Transverse colon (tissue), 4 donors: ENCODE results near the gene CFAP54. TPM values are rescaled to one million over a fixed set of nuclear protein-coding genes. Genes with fewer than 3 reads are reported as not detected.

Experiments used
- DNase-seq: peaks from one replicate; pipeline ENCODE4 v3.0.0-alpha.2; 2019
- H3K27ac ChIP-seq, 4 donors: fragments of 200-600 bp; sonication (generic); 2 replicates each; pipeline ENCODE4 v1.5.1; 2016 to 2018; ENCODE audit warnings: inconsistent platforms in 4 of 4
- H3K27me3 ChIP-seq: fragments of 200-600 bp; sonication (generic); 2 replicates; pipeline ENCODE4 v1.5.1; 2017; ENCODE audit warnings: inconsistent platforms
- H3K36me3 ChIP-seq, 4 donors: fragments of 200-600 bp; sonication (generic); 2 replicates each; pipeline ENCODE4 v1.5.1; 2017 to 2019; ENCODE audit warnings: inconsistent platforms in 4 of 4
- H3K4me1 ChIP-seq, 4 donors: fragments of 200-600 bp; sonication (generic); 2 replicates each; pipeline ENCODE4 v1.5.1; 2017 to 2020; ENCODE audit warnings: inconsistent platforms in 4 of 4
- H3K4me3 ChIP-seq, 4 donors: fragments of 200-600 bp; sonication (generic); 1 replicate in 1 of 4; 2 replicates in 3 of 4; pipeline versions ENCODE4 v1.5.1 to v1.6.1; 2017 to 2019; ENCODE audit warnings: inconsistent platforms in 4 of 4
- H3K9me3 ChIP-seq, 2 donors: fragments of 200-600 bp; sonication (generic); 2 replicates each; pipeline ENCODE4 v1.5.1; 2017 to 2019; ENCODE audit warnings: inconsistent platforms in 2 of 2
- CTCF ChIP-seq, 5 experiments: fragments of 200-600 bp in 3 of 5; fragments of 450-650 bp in 2 of 5; sonication (generic) in 3 of 5; IDR thresholded peaks; 1 replicate in 2 of 5; 2 replicates in 3 of 5; pipeline ENCODE4 v1.5.1; 2016 to 2017; ENCODE audit warnings: antibody characterized with exemption in 5 of 5, inconsistent platforms in 3 of 5, mild to moderate bottlenecking in 2 of 5, moderate library complexity in 1 of 5
- EP300 ChIP-seq: sonication (generic); formaldehyde crosslinking; IDR thresholded peaks from one replicate; pipeline ENCODE4 v1.6.1; 2017; ENCODE audit warnings: antibody characterized with exemption, low read depth
- POLR2A ChIP-seq: fragments of 450-650 bp; IDR thresholded peaks from one replicate; pipeline ENCODE4 v1.6.1; 2016; ENCODE audit warnings: antibody characterized with exemption, mild to moderate bottlenecking, moderate library complexity
- POLR2AphosphoS5 ChIP-seq, 3 donors: sonication (generic); formaldehyde crosslinking; IDR thresholded peaks; one replicate each; pipeline ENCODE4 v1.6.1; 2016; ENCODE audit warnings: antibody characterized with exemption in 3 of 3
- WGBS, 2 donors: methylation state at CpG; one replicate each; pipeline ENCODE4 v1.1.5; 2018; ENCODE audit warnings: low coverage in 1 of 2; 5-methylcytosine and 5-hydroxymethylcytosine counted together
- in situ Hi-C, 4 donors: fragments of 200-750 bp; cut with MboI; loops; one replicate each; pipeline versions ENCODE4 v1.15.0 to v1.15.1; 2017; ENCODE audit warnings: low sequenced_read_pairs in 3 of 4, low pct_ligation_motif_present in 1 of 4, low pct_unique_long_range_greater_than_20kb in 1 of 4
- intact Hi-C: fragments of 100-400 bp; cut with DNase I; formaldehyde crosslinking; loops from one replicate; pipeline ENCODE4 v1.15.1; 2023; ENCODE audit warnings: low total_unique reads
- total RNA-seq, 4 donors: library from RNA; depleted of rRNA; stranded (reverse); fragments of >200 nt; gene quantifications; one replicate each; pipeline ENCODE4 v1.1.0, GENCODE V29; 2016

The CFAP54 gene
- total RNA-seq, 4 donors from 2014 or later, result 0.14 to 22.3 (median 2.1) TPM; not detected in 1

- intact Hi-C loops (no loop called here), in situ Hi-C loops (no loop called here)
- no peak overlapping the region for H3K27ac ChIP-seq
- no peak for DNase-seq
- no peaks in the 10 kb centered on the region for H3K27me3 ChIP-seq
- no peak for TF ChIP-seq POLR2AphosphoS5 (IDR thresholded peaks at IDR 0.05)
- no peak for TF ChIP-seq CTCF (IDR thresholded peaks at IDR 0.05)
- TF ChIP-seq POLR2A, result no peak
- no peak for TF ChIP-seq EP300
- H3K9me3 ChIP-seq, result no peaks in the 10 kb centered on the region
- no peaks in the 10 kb centered on the region for H3K36me3 ChIP-seq
- H3K4me1 ChIP-seq, result no peaks in the 10 kb centered on the region
- no peak overlapping the region for H3K4me3 ChIP-seq
- 52 to 61% methylated on average over 2 of the region's 2 CpGs for WGBS, 2 donors
Measured at GRCh38 chr12:96786791-96787190, 297.4 kb downstream of the CFAP54 start.

DNA sequence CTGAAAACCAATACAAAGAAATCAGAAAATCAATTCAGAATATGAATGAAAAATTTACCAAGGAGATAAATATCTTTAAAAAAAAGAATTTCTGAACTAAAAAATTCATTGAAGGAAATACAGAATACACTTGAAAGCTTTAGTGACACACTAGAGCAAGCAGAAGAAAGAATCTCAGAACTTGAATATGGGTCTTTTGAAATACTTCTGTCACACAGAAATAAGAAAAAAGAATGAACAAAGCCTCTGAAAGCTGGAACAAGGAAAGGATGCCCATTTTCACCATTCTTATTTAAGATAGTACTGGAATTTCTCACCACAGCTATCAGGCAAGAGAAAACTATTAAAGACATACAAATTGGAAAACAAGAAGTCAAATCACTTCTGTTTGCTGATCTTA lies 314.6 kb downstream of the CFAP54 start:
- no peak for TF ChIP-seq POLR2A
- no peak for TF ChIP-seq EP300
- H3K4me3 ChIP-seq, result no peak overlapping the region
- no peaks in the 10 kb centered on the region for H3K36me3 ChIP-seq
- in situ Hi-C loops (no loop called here), intact Hi-C loops (no loop called here)
- no peak overlapping the region for H3K27ac ChIP-seq
- no peaks in the 10 kb centered on the region for H3K27me3 ChIP-seq
- peaks cover 0 to 11% of the 10 kb centered on the region in 2 donors for H3K9me3 ChIP-seq
- no peaks in the 10 kb centered on the region for H3K4me1 ChIP-seq
- no peak for DNase-seq

DNA sequence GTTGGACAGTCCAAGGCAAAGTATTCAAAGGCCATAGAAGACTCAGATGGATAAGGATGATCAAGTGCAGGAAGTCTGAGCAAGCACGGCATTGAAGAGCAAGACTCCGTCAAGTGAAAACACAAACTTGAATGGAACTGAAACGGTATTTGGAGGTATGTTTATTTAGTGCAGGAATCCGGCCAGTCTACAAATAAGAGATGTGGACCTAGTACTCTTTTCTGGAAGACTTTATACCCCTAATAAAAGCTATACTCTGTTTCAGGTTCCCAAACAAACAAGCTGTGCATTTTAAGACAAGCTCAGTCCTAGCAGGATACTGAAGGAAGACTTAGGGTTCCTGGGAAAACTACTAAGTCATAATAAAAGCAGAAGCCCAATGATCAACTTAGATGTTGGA lies 316.9 kb downstream of the CFAP54 start:
- Histone ChIP-seq H3K36me3 (no peaks in the 10 kb centered on the region), H3K27ac (no peak overlapping the region), H3K27me3 (no peaks in the 10 kb centered on the region), H3K9me3 (peaks cover 0 to 11% of the 10 kb centered on the region in 2 donors), H3K4me1 (no peaks in the 10 kb centered on the region), H3K4me3 (no peak overlapping the region)
- intact Hi-C loops, result no loop called here
- no peak for DNase-seq
- 49 to 56% methylated on average over 3 to 4 of the region's 4 CpGs for WGBS, 2 donors
- TF ChIP-seq POLR2A (no peak), EP300 (no peak)
- in situ Hi-C loops, result no loop called here

GRCh38 chr12:96807741-96808140 lies 318.4 kb downstream of the CFAP54 start:
- Histone ChIP-seq H3K36me3 (no peaks in the 10 kb centered on the region), H3K4me3 (no peak overlapping the region), H3K27me3 (no peaks in the 10 kb centered on the region), H3K4me1 (no peaks in the 10 kb centered on the region), H3K9me3 (peaks cover 0 to 11% of the 10 kb centered on the region in 2 donors), H3K27ac (no peak overlapping the region)
- in situ Hi-C loops (no loop called here), intact Hi-C loops (no loop called here)
- DNase-seq, result no peak
- TF ChIP-seq POLR2A (no peak), POLR2AphosphoS5 (IDR thresholded peaks at IDR 0.05) (no peak), CTCF (IDR thresholded peaks at IDR 0.05) (no peak), EP300 (no peak)
- WGBS, 2 donors, result 76 to 89% methylated on average over 1 of the region's 1 CpG

DNA sequence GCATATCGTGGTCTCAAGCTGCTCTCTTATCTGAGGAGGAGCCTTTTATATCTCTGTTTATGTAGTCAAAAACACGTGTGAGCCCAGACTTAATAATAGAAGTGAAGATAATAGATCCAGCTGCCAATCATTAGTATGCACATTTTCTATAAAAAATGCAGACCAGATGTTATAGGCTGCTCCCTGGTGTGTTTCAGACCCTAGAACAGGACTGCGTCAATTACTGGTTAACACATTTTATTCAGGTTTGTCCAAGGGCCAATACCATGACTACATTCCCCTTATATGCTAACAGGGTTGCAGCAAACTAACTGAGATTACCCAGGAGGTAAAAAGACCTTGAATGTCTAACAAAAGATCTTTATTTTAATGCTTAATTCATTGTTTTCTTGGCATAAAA lies 319.2 kb downstream of the CFAP54 start:
- in situ Hi-C loops, result no loop called here
- Histone ChIP-seq H3K9me3 (peaks cover 0 to 7% of the 10 kb centered on the region in 2 donors), H3K4me1 (no peaks in the 10 kb centered on the region), H3K36me3 (no peaks in the 10 kb centered on the region), H3K4me3 (no peak overlapping the region), H3K27me3 (no peaks in the 10 kb centered on the region), H3K27ac (no peak overlapping the region)
- no peak for DNase-seq
- intact Hi-C loops, result no loop called here
- TF ChIP-seq POLR2AphosphoS5 (IDR thresholded peaks at IDR 0.05), result no peak
- 50 to 57% methylated on average over 2 to 3 of the region's 3 CpGs for WGBS, 2 donors

DNA sequence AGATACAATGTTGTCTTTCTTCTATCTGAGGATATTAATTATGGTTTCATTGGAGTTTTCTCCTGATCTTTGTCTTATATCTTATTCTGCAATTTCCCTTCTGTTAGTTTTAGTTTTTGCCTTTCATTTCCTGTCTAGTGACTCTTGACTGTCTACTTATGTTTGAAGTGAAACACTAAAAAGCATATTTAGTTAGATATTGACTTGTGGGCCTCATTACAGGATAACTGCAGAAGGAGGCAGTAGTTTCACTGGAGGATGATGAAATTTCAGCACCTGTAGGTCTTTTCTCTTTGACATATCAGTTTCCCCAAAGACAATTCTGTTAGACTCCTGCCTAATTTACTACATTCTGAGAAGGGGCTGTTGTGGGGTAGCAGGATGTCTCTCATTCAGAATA lies 320.1 kb downstream of the CFAP54 start:
- Histone ChIP-seq H3K9me3 (no peaks in the 10 kb centered on the region), H3K4me3 (no peak overlapping the region), H3K27me3 (no peaks in the 10 kb centered on the region), H3K27ac (no peak overlapping the region), H3K36me3 (no peaks in the 10 kb centered on the region), H3K4me1 (no peaks in the 10 kb centered on the region)
- TF ChIP-seq CTCF (IDR thresholded peaks at IDR 0.05) (no peak), EP300 (no peak), POLR2AphosphoS5 (IDR thresholded peaks at IDR 0.05) (no peak), POLR2A (no peak)
- in situ Hi-C loops (no loop called here), intact Hi-C loops (no loop called here)
- no peak for DNase-seq
